Thoracic aorta (tissue), 2 donors: ENCODE measurements around the gene FMN2. TPM values are rescaled to one million over a fixed set of nuclear protein-coding genes. Genes with fewer than 3 reads are reported as not detected.

ENCODE experiments used
- ATAC-seq: fragments of 150-250 bp; one replicate; pipeline ENCODE4 v1.8.0; 2017; ENCODE audit warnings: low read depth; ENCODE audit not compliant: insufficient number of reproducible peaks, low FRiP score
- DNase-seq: peaks from one replicate; pipeline ENCODE4 v3.0.0-alpha.2; 2020; ENCODE audit warnings: low spot score
- H3K27ac ChIP-seq, 2 donors: fragments of 200-600 bp; sonication (generic); 1 replicate in 1 of 2; 2 replicates in 1 of 2; pipeline ENCODE4 v1.5.1; 2016; ENCODE audit warnings: mild to moderate bottlenecking in 2 of 2, moderate library complexity in 2 of 2
- H3K27me3 ChIP-seq: fragments of 200-600 bp; sonication (generic); replicated peaks from 2 replicates; pipeline ENCODE4 v1.6.0; 2016; ENCODE audit warnings: mild to moderate bottlenecking; ENCODE audit not compliant: insufficient read depth
- H3K36me3 ChIP-seq: fragments of 200-600 bp; sonication (generic); one replicate; pipeline ENCODE4 v1.5.1; 2016
- H3K4me1 ChIP-seq, 2 donors: fragments of 200-600 bp; sonication (generic); 1 replicate in 1 of 2; 2 replicates in 1 of 2; pipeline versions ENCODE4 v1.5.1 to v1.6.0; 2016; ENCODE audit warnings: low read depth in 2 of 2, mild to moderate bottlenecking in 1 of 2; ENCODE audit not compliant: control insufficient read depth in 1 of 2
- H3K4me3 ChIP-seq: fragments of 200-600 bp; sonication (generic); 2 replicates; pipeline ENCODE4 v1.5.1; 2016; ENCODE audit warnings: mild to moderate bottlenecking
- H3K9me3 ChIP-seq: fragments of 200-600 bp; sonication (generic); 2 replicates; pipeline ENCODE4 v1.5.1; 2016
- total RNA-seq, 2 donors: library from RNA; depleted of rRNA; stranded (reverse); fragments of >200 nt; gene quantifications; one replicate each; pipeline versions ENCODE4 v1.1.0 to v1.2.3, GENCODE V29; 2016
- TF ChIP-seq, protein P1 (sequence below): fragments of 200-600 bp; sonication (generic); IDR thresholded peaks from one replicate; pipeline ENCODE4 v1.5.1; 2019; ENCODE audit warnings: antibody characterized with exemption

Gene FMN2
- total RNA-seq, 2 donors from 2014 or later = 0.14 to 0.71 TPM

DNA sequence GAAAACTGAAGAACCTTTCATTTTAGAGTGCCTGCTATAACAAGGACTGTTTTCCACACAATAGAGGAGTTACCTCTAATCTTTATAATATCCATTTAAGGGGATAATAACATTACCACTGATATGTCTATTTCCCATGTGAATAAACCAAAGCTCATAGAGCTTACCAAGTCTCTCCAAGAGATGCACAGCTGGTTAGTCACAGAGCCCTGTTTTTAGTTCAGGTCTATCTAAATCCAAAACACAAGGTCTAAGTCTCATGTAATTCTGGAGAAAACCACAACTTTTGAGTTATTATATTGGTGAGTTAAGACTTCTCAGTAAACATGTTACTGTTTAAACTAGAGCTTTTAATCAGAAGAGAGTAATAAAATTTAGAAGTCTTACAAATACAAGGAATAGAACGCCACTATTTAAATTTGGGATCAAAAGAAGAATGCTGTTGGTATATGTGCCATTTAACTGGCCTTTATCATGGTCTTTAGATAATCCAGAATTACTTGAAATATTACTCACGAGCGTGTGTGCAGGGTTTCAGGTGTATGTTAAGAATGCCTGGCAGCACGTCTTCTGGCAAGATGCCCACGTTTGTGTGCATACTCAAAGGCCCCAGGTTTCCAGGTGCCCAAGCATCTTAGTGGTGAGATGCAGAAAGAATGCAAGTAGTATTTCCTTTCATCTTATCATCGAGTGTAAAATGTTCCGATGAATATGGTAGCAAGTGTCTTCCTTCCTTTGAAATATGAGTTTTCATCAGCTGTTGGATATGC lies 190.6 kb downstream of the FMN2 start:
- Histone ChIP-seq H3K4me3 (no peak overlapping the region), H3K9me3 (no peaks in the 10 kb centered on the region), H3K36me3 (no peaks in the 10 kb centered on the region), H3K27ac (no peak overlapping the region), H3K4me1 (no peaks in the 10 kb centered on the region), H3K27me3 (no peaks in the 10 kb centered on the region)
- DNase-seq (no peak), ATAC-seq (no peak)
- TF ChIP-seq, protein P1, sequence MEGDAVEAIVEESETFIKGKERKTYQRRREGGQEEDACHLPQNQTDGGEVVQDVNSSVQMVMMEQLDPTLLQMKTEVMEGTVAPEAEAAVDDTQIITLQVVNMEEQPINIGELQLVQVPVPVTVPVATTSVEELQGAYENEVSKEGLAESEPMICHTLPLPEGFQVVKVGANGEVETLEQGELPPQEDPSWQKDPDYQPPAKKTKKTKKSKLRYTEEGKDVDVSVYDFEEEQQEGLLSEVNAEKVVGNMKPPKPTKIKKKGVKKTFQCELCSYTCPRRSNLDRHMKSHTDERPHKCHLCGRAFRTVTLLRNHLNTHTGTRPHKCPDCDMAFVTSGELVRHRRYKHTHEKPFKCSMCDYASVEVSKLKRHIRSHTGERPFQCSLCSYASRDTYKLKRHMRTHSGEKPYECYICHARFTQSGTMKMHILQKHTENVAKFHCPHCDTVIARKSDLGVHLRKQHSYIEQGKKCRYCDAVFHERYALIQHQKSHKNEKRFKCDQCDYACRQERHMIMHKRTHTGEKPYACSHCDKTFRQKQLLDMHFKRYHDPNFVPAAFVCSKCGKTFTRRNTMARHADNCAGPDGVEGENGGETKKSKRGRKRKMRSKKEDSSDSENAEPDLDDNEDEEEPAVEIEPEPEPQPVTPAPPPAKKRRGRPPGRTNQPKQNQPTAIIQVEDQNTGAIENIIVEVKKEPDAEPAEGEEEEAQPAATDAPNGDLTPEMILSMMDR = no peak

DNA sequence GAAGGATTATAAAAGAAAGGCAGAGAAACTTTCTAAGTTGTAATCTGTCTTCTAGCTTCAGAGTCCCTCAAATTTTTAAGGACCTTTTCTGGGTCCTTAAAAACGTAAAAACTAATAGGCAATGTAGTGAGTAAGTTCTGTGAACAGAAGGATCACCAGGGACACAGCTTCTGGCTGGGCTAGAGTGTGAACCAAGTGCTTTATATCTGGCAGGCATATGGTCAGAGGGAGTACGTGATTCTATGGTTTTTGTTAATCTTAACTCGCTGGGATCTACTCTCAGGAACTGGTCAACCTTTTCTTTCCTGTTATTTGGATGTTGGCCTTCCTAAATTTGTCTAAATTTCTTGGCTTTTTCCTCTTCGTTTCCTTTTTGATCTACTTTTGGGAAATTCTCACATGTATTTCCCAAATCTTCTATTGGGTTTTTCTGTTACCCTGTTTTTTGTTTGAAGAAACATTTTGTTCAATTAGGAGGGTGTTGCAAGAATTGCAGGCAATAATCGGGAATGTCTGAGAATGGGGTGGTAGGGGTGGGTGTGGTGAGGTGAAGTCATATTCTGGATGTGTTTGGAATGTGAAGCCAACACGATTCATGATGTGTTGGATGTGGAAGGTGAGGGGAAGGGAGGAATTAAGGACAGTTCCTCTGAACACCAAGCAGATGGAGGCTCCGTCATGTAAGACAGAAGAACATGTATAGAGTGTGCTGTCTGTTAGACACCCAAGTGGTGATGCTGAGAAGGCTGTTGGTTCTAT lies 193.2 kb downstream of the FMN2 start:
- Histone ChIP-seq H3K4me3 (no peak overlapping the region), H3K9me3 (no peaks in the 10 kb centered on the region), H3K27me3 (no peaks in the 10 kb centered on the region), H3K36me3 (no peaks in the 10 kb centered on the region), H3K4me1 (no peaks in the 10 kb centered on the region), H3K27ac (no peak overlapping the region)
- TF ChIP-seq, protein P1 = no peak
- DNase-seq (no peak), ATAC-seq (no peak)

DNA sequence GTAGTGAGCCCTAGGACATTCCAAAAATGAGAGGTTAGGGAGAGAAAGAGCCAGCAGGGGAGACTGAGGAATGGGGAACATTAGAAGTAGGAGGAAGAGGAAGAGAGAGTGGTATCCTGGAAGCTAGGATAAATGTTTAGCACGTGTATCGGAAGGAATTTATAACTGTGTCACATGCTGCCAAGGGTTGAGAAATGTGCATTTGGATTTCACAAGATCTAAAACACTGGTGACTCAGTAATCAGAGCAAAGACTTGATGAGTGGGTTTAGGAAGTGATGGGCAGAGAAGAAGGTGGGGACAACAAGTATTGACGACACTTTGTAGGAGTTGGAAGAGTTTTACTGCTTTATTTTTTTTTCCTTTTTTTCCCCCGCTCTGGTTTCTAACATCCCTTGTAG lies 193.9 kb downstream of the FMN2 start:
- DNase-seq (no peak), ATAC-seq (no peak)
- H3K4me1 ChIP-seq = no peaks in the 10 kb centered on the region
- H3K27me3 ChIP-seq = no peaks in the 10 kb centered on the region
- no peak overlapping the region for H3K4me3 ChIP-seq
- no peaks in the 10 kb centered on the region for H3K36me3 ChIP-seq
- H3K9me3 ChIP-seq = no peaks in the 10 kb centered on the region
- no peak overlapping the region for H3K27ac ChIP-seq
- TF ChIP-seq, protein P1 = no peak

DNA sequence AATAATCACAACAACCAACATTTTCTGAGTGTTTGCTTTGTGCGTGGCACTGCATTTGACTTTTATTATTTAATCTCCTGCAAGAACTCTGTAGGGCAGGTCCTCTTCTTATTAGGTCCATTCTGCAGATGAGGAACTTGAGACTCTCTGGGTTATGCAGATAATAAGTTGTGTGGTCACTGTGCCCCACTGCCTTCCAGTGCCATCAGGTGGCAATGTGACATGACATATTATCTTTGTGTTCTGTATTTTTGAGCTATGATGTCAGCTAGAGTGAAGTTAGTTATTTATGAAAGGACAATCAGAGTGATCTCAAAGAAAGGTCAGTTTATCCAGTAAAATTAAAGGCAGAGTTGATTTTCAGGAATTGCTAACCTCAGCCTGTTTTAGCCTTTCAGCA lies 196.0 kb downstream of the FMN2 start:
- DNase-seq (no peak), ATAC-seq (no peak)
- no peak overlapping the region for H3K4me3 ChIP-seq
- H3K27ac ChIP-seq = no peak overlapping the region
- TF ChIP-seq, protein P1 = no peak
- no peaks in the 10 kb centered on the region for H3K36me3 ChIP-seq
- no peaks in the 10 kb centered on the region for H3K27me3 ChIP-seq
- no peaks in the 10 kb centered on the region for H3K4me1 ChIP-seq
- H3K9me3 ChIP-seq = no peaks in the 10 kb centered on the region

DNA sequence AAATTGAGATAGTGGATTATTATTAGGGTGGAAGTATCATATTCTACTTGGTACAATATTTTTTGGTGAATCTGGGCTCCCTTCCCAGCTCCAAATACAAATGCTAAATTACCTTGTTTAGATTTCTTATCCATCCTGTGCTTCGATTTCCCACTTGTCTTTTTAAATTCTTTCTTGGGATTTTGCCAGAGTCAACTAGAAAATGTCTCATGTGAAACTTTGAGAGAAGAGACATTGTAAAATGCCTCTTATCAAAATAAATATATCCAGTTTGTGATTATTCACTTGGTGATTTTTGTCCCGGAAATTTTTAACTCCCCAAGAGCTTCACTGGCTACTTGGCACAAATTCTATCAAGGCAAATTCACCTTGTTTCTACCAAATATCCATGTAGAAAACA lies 202.0 kb downstream of the FMN2 start:
- Histone ChIP-seq H3K27ac (no peak overlapping the region), H3K27me3 (no peaks in the 10 kb centered on the region), H3K36me3 (no peaks in the 10 kb centered on the region), H3K4me3 (no peak overlapping the region), H3K4me1 (no peaks in the 10 kb centered on the region), H3K9me3 (no peaks in the 10 kb centered on the region)
- DNase-seq (no peak), ATAC-seq (no peak)
- TF ChIP-seq, protein P1 = no peak
